GM21576 (cell line): ENCODE results near the gene MS4A18.
"Not testable (repeated sequence)": the region's sequence is repeated elsewhere in the genome, so short reads cannot be mapped to it uniquely, and the experiment has no call there.

ENCODE experiments used
- ATAC-seq: cut with Tn5 transposase; IDR thresholded peaks from one replicate; pipeline ENCODE4 v1.9.1; 2021; ENCODE audit warnings: mild to moderate bottlenecking, moderate library complexity; ENCODE audit not compliant: unreplicated experiment

MS4A18 gene

DNA sequence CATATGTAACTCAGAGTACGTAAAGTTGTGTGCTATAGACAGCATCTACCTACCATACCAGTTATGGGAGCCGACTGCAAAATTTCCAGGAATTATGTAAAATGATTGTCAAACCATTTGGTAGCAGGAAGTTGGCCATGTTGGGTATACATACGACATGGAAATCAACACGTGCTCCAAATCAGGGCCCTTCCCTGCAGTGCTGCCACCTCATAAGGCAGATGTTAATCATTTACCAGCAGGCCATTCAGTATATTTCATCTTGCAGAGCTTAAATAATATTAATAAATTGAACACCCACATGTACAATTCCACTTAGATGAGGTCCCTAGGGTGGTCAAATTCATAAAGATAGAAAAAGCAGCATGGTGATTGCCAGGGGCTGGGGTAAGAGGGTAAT lies 9.8 kb downstream of the MS4A18 start:
- no peak for ATAC-seq

DNA sequence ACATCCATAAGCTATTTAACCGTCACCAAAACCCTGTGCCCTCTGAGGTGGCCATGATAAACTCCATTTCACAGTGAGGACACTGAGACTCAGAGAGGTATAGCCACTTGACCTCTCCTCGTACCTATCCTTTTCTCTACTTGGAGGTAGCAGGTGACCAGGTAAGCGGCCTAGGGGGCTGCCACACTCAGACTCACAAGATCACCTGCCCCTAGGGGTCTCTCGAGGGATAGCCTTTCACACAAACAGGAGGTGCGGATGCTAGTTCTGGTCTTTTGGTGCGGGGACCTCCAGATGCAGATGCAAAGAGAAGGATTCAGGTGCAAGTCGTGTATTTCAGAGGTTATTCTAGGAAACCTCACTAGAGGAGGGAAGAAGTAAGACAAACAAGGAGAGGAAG lies 14.6 kb downstream of the MS4A18 start:
- ATAC-seq, result no peak

DNA sequence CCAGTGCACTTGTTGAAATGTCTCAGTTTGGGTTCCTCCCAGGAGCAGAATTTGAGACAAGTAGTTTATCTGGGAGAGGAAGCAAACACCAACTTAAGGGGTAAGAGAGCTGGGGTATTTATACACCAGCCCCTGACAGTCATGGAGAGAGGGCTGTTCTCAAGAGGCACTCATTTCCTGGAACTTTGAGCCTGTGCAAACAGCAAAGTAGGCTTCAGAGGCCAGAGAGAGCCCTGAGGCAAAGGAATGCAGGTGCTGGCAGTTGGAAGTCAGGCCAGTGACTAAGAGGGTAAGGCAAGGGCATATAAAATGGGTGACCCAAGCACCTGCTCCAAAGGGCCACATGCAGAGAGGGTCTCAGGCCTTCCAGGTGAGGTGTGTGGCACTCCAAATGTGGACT lies 16.1 kb downstream of the MS4A18 start:
- no peak for ATAC-seq

DNA sequence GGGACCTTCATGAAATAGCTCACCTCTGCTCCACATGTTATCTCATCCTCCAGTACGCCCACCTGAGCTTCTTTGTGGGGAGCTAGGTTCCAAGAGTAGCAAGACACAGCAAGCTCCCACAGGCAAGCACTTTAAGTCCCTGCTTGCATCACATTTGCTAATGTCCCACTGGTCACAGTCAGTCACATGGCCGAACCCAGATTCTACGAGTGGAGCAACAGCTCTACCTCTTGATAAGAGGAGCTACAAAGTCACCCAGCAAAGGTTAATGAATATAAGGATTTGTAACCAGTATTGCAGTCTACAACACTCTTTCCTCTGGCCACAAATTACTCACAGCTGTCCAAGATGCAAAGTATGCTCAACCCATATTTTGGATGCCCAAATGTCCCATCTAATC lies 16.9 kb downstream of the MS4A18 start:
- ATAC-seq, result no peak

DNA sequence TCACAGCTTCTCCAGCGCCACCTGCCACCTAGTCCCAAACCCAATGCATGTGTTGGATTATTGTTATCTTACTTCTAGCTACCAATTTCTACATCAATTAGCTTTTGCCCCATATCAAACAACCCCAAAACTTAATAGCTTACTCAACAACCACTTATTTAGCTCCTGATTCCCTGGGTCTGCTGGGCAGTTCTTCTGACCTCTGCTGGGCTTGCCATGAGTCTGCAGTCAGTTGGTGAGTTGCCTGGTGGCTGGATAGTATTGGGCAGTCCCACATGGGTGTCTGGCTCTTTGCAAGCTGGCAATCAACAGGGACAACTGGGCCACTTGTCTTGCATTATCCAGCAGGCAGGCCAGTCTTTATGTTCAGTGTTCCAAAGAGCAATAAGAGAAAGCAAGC lies 18.5 kb downstream of the MS4A18 start:
- no peak for ATAC-seq

DNA sequence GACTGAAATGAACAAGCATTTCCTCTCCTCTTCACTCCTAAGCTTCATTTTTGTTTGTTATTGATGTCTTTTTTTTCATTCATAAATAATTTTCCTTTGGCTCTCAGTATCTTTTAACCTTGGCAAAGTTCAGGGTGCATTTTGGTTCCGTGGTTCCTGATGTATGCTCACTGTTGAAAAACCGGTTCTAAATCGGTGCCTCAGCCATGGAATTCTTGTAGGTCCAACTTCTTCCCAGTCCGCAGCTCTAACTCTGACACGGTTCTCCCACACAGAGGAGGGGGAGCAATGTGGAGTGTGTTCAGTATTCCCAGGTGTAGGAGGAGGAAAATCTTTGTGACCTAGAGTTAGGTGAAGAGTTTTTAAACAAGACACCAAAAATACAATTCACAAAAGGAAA lies 19.6 kb downstream of the MS4A18 start:
- ATAC-seq, result no peak

DNA sequence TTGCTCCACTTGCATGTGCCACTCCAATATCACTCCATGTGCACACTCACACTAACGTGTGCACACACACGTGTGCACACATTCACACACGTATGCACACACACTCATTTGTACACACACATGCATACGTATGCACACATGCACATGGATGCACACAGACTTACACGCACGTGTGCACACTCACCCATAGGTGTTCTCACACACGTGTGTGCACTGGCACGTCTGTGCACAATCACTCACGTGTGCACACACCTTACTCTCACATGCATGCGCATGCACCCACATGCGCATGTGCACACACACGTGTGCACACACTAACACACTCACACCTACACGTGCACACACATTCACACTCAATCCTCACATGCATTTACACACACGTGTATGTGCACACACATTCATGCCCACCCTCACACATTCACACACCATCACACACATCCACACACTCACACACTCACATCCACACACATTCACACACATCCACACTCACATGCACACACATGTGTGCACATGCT lies 22.9 kb downstream of the MS4A18 start:
- ATAC-seq, result no peak

DNA sequence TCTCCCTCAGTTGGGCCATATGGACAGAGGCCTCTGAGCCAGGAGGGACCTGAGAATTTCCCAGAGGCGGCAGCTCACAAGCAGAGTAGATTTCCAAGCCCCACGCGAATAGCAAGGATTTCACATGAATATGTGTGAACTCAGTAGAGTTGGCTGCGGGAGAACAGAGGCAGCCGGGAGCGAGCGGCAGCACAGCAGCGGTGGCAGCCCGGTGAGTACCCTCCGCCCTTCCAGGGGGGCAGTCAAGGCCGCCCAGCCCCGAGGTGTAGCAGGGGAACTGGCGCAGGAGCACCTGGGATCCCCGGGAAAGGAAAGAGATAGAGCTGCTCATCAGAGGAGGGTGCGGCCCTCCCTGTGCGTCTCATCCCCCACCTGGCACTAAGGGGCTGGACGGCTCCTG lies 23.7 kb downstream of the MS4A18 start:
- ATAC-seq, result no peak

DNA sequence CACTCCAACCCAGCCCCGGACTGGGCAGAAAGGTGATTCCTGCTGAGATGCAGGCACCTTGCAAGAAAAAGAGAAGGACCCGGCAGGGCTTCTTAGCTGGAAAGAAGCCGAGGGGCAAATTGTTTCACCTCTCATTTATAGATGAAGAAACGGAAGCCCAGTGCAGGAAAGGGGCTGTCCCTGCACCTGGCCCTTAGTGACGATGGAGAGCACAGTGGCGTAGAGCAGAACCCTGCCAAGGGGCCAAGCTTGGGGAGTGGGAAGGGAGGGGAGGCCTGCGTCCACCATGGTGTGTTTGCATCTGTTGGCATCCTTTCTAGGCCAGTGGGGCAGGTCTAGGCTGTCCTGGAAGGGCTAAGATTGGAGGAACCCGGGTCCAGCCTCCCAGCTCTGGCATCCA lies 24.3 kb downstream of the MS4A18 start:
- ATAC-seq, result no peak

DNA sequence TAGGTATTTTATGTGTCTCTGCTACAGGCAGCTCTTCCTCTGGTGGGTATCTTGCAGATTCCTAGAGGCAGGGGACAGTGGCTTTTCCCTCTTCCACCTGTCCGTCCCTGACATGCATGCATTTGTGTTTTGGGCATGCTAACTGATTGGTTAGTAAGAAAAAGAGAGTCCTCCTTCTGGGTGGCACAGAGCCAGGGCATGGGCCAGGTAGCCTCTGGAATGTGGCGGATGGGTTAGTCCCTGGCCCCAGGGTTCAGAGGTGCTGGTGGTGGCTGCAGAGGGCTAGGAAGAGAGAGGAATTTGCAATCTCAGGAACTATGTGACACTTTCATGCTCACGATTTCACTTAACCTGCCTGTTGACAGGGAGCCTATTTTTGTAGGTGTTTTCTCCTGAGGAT lies 26.4 kb downstream of the MS4A18 start:
- ATAC-seq, result no peak

DNA sequence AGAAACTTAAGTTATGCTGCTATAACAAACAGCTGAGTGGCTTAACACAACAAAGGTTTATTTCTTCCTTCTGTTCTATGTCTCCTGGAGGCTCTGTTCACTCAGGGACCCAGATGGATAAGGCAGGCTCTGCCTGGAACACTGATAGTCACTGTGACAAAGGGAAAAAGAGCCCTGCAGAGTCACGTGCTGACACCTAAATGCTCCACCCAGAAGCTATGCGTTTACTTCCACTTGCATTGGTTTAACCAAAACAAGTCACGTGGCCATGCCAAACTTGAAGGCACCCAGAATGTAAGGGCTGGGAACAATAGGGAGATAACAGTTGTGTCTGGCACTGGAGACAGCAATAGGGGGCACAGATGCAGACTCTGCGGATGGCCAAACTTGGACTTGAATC lies 28.8 kb downstream of the MS4A18 start:
- ATAC-seq, result no peak

DNA sequence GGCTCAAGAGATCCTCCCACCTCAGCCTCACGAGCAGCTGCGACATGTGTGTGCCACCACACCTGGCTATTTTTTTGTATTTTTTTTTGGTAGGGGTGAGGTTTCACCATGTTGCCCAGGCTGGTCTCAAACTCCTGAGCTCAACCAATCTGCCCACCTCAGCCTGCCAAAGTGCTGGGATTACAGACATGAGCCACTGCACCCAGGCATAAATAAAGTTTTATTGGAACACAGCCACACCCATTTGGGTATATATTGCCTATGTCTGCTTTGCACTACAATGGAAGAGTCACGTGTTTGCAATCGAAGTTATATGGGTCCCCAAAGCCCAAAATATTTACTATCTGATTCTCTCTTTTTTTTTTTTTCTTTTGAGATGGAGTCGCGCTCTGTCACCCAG lies 30.4 kb downstream of the MS4A18 start:
- ATAC-seq, result no peak

DNA sequence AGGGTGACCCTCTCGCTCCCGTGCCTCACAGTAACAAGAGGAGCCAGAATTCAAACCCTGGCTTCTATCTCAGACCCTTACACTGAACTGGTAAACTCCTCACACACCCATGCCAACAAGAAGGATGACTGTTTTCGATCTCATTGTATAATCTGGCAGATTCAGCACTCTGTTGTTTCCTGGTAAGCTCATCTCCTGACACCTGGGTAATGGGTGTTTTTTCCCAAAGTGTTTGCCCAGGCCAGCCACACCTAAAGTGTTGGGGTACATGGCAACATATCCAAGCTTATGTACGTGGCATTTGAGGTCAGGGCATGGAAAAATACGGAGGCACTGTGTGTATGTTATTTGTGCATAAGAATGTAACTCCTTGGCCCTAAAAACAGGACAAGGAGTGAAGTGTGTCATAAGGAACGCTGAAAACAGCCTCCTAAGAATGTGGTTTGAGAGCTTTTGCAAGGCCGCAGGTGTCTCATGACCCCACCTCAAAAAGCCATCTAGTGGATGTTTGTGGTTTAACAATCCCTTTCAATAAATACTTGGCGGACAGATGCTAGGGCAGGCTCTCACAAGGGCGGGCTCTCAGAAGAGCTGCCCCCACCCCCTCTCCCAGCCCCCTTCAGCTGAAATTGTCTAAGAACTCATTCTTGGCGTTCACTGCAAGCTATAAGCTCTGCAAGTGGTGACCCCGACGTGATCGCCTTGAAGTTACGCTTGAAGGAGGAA lies 31.9 kb downstream of the MS4A18 start, which contains the start of gene MS4A15:
Gene MS4A15 (plus strand): TSS at position 561 of the 726 bp plus-strand sequence. CDS start 6,867 bp downstream, outside the sequence.
- ATAC-seq, result no peak

DNA sequence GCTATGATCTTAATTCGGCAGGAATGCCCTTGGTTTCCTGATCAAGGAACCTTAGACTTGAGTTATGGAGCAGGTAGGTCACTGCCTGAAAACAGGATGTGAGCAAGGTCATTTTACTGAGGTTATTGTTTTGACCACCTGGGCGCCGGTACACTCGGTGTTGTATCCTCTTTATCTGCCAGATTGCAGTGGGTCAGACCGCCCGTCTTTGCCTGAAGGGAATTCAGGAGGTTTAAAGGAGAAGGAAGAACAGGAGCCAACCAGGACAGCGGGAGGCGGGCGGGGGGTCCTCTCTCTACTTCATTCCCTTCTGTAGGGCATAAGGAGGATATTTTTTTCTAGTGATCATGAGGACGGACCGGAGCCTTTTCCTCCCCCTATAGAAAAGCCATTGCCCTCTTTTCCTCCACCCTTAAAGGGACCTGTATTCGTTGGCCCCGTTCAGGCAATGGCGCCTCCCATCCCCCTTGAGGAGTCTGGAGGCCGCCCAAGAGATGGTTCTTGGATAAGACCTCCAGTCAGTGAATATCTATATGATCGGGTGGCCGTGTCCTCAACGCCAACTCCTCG lies 32.8 kb downstream of the MS4A18 start:
- ATAC-seq, result no peak

DNA sequence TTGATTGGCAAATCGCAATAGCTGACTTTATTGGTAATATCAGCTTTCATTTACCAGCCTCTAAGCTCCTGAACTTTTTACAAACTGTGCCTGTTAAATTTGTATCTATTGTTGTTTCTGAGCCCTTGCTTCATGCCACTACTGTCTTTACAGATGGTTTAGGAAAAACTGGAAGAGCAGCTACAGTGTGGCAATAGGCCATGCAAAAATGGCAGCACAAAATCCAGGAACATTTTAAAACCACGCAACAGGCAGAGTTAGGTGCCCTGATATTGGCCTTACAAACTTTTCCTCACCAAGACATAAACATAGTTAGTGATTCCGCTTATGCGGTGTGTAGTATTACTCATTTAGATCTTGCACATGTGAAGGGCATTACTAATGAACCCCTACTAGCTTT lies 34.2 kb downstream of the MS4A18 start:
- not testable (repeated sequence) for ATAC-seq

DNA sequence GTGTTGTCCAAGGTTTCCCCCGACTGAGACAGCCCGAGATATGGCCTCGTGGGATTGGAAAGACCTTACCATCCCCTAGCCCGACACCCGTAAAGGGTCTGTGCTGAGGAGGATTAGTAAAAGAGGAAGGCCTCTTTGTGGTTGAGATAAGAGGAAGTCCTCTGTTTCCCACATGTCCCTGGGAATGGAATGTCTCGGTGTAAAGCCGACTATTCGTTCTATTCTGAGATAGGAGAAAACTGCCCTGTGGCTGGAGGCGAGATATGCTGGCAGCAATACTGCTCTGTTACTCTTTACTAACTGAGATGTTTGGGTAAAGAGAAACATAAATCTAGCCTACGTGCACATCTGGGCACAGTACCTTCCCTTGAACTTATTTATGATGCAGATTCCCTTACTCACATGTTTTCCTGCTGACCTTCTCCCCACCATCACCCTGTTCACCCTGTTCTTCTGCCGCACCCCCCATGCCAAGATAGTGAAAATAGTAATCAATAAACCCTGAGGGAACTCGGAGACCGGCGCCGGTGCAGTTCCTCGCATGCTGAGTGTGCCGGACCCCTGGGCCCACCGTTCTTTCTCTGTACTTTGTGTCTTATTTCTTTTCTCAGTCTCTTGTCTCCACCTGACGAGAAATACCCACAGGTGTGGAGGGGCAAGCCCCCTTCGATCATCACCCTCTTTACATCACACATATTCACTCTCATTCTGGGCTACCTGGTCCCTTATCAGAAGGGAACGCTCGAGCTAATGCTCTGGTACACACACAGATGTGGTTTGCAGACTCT lies 35.1 kb downstream of the MS4A18 start:
- ATAC-seq, result not testable (repeated sequence)

DNA sequence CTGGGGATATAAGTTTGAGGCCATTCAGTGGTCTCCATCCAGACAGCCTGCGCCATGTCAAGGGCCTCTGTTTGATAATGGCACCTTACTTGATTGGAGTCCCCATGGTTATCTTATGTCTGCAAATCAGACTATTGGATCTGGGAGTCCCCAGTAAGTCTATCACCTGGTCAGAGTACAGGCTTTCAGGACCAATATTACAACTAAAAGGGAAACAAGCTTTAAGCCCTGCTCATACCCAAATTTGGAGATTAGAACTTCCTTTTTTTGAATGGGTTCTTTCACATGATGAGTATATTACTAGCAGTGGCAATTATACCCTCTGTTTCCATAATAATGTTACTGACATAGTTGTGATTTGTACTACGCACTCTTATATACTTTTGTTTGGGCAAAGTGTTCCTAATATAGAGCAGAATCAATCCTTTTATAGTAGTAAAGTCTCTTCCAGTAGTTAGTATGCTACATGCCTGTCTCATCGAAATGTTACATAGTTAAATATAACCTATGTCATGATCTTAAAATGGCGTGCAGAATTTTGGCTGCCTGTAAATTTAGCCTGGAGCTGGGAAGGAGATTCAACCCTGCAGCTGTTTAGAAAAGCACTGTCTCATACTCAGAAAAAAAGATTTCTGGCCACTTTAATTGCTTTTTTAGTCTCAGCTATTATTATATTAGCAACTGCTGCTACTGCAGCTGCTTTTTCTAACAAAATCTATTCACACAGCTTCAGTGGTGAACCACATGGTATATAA lies 37.1 kb downstream of the MS4A18 start:
- peak; percentile 32 for ATAC-seq

DNA sequence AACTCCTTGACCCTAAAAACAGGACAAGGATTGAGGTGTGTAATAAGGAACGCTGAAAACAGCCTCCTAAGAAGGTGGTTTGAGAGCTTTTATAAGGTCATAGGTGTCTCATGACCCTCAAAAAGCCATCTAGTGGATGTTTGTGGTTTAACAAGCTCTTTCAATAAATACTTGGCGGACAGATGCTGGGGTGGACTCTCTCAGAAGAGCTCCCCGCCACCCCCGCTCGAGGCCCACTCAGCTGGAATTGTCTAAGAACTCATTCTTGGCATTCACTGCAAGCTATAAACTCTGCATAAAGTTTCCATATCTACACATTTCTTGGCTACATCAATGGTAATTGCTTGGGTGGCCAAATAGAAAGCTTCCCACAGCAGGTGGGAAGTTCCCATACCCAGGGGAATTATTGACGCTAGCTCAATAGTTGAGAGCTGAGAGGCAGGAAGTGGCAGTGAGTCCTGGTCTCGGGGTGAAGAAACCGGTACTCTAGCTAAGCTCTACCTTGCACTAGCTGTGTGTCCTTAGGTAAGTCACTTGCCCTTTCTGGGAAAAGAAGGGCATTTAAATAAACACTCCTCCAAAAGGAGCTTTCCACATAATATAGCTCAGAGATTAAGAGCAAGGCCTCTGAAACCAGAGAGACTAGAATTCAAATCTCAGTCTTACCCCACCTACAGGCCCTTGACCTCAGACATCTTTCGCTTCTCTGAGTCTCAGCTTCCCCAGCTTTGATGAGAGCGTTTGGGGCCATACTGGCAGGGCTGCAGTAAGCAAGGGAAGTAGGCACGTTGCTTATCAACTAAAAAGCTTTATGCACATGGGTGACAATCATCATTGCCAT lies 38.6 kb downstream of the MS4A18 start:
- ATAC-seq, result peak; percentile 58

DNA sequence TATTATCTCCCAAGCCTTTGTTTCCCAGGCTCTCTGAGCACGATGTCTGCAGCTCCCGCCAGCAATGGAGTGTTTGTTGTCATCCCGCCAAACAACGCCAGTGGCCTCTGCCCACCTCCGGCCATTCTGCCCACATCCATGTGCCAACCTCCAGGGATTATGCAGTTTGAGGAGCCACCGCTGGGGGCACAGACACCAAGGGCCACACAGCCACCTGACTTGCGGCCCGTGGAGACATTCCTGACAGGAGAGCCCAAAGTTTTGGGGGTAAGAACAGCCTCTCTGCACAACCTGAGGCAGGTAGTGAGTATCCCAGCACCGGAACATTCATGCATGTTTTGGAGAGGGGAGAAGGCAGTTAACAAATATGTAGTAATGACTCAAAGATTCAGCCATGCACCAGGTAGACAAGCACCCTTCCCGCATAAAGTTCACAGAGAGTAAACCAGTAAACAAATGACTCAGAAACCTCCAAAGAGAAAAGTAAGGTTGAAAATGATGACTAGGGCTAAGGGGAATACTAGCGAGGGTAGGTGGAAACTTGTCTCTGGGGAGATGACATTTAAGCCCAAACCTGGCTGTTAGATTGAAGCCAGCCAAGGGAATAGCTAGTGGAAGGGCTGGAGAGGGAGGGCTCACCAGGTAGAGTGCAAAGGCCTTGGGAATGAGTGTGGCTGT lies 39.3 kb downstream of the MS4A18 start:
- no peak for ATAC-seq

DNA sequence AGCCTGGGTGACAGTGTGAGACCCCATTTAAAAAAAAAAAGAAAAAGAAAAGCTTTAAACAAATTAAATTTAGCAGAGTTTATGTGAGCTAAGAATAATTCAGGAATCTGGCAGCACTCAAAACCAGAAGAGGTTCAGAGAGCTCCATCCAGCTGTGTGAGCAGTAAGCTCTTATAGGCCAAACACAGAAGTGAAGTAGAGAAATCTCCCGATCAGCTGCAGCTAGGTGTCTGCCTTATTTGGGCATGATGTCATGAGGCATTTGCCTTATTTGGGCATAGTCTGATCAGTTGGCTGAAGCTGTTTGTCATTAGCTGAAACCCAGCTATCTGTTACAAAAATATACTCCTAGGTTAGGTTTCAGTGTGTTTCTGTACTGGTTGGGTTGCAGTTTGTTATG lies 40.4 kb downstream of the MS4A18 start:
- ATAC-seq, result peak; percentile 43
